SK-N-SH treated with all-trans-retinoic acid at 6 μM for 48 hours (cell line): ENCODE results near the gene GABRR3.

Experiments used
- ARNTL ChIP-seq: fragments of 450-650 bp; formaldehyde crosslinking; IDR thresholded peaks from 2 replicates; pipeline ENCODE4 v1.5.0; 2020; ENCODE audit warnings: low read depth, mild to moderate bottlenecking, moderate library complexity, borderline replicate concordance
- BACH2 ChIP-seq: fragments of 250-450 bp; sonication (Bioruptor Pico); IDR thresholded peaks from 2 replicates; pipeline ENCODE4 v1.9.0; 2021; ENCODE audit warnings: mild to moderate bottlenecking, borderline replicate concordance
- CSRNP3 ChIP-seq: fragments of 250-450 bp; sonication (Bioruptor Pico); IDR thresholded peaks from 2 replicates; pipeline ENCODE4 v1.5.1; 2021; ENCODE audit warnings: mild to moderate bottlenecking, moderate library complexity
- ESRRG ChIP-seq: fragments of 250-450 bp; sonication (Bioruptor Pico); IDR thresholded peaks from 2 replicates; pipeline ENCODE4 v1.6.1; 2021; ENCODE audit warnings: mild to moderate bottlenecking
- ISL1 ChIP-seq: fragments of 250-450 bp; sonication (Bioruptor Pico); IDR thresholded peaks from 2 replicates; pipeline ENCODE4 v2.1.2; 2022; ENCODE audit warnings: mild to moderate bottlenecking, moderate library complexity
- PATZ1 ChIP-seq: fragments of 250-450 bp; sonication (Bioruptor Pico); IDR thresholded peaks from 2 replicates; pipeline ENCODE4 v1.8.0; 2020; ENCODE audit warnings: mild to moderate bottlenecking, moderate library complexity, borderline replicate concordance
- PPARA ChIP-seq: fragments of 250-450 bp; sonication (Bioruptor Pico); IDR thresholded peaks from 2 replicates; pipeline ENCODE4 v1.5.0; 2020; ENCODE audit warnings: mild to moderate bottlenecking, borderline replicate concordance
- RARB ChIP-seq: fragments of 250-450 bp; sonication (Bioruptor Pico); IDR thresholded peaks from 2 replicates; pipeline ENCODE4 v1.8.0; 2021; ENCODE audit warnings: mild to moderate bottlenecking, moderate library complexity
- TSHZ2 ChIP-seq: fragments of 250-450 bp; sonication (Bioruptor Pico); IDR thresholded peaks from 2 replicates; pipeline ENCODE4 v1.5.0; 2020; ENCODE audit warnings: mild to moderate bottlenecking, moderate library complexity
- ZFP30 ChIP-seq: fragments of 450-650 bp; formaldehyde crosslinking; IDR thresholded peaks from 2 replicates; pipeline ENCODE4 v1.5.0; 2022; ENCODE audit warnings: mild to moderate bottlenecking, moderate library complexity
- ZNF8 ChIP-seq: fragments of 450-650 bp; formaldehyde crosslinking; IDR thresholded peaks from 2 replicates; pipeline ENCODE4 v1.5.0; 2020; ENCODE audit warnings: mild to moderate bottlenecking, moderate library complexity

GRCh38 chr3:98022978-98023820 is 11.9 kb downstream of the GABRR3 start:
- TF ChIP-seq ARNTL (CRISPR knock-in tag) (no peak), RARB (CRISPR knock-in tag) (no peak), ZFP30 (CRISPR knock-in tag) (no peak), ZNF8 (CRISPR knock-in tag) (no peak), BACH2 (no peak), PATZ1 (CRISPR knock-in tag) (no peak), TSHZ2 (CRISPR knock-in tag) (no peak), ESRRG (CRISPR knock-in tag) (no peak), ISL1 (CRISPR knock-in tag) (no peak), CSRNP3 (CRISPR knock-in tag) (no peak), PPARA (CRISPR knock-in tag) (no peak)
